Inflammatory macrophage (primary cell): Measurements from ENCODE around the gene FAT4.

Experiments used
- DNase-seq, 2 donors: peaks; one replicate each; pipeline ENCODE4 v3.0.0-alpha.2; 2020 to 2022

Gene FAT4

DNA sequence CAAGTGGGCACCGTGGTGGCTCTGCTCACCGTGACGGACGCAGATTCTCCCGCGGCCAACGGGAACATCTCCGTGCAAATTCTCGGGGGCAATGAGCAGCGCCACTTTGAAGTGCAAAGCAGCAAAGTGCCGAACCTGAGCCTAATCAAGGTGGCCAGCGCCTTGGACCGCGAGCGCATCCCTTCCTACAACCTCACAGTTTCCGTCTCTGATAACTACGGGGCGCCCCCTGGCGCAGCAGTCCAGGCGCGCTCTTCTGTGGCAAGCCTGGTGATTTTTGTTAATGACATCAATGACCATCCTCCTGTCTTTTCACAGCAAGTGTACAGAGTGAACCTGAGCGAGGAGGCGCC lies 2.7 kb downstream of the FAT4 start:
- peak in 1 of 2 donors; percentile 10 for DNase-seq

DNA sequence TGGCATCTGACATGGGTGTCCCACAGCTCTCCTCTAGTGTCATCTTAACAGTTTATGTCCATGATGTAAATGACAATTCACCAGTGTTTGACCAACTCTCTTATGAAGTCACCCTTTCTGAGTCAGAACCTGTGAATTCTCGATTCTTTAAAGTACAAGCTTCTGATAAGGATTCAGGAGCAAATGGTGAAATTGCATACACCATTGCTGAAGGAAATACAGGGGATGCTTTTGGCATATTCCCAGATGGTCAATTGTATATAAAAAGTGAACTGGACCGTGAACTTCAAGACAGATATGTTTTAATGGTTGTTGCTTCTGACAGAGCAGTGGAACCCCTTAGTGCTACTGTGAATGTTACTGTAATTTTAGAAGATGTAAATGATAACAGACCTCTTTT lies 4.6 kb downstream of the FAT4 start:
- DNase-seq, result no peak

DNA sequence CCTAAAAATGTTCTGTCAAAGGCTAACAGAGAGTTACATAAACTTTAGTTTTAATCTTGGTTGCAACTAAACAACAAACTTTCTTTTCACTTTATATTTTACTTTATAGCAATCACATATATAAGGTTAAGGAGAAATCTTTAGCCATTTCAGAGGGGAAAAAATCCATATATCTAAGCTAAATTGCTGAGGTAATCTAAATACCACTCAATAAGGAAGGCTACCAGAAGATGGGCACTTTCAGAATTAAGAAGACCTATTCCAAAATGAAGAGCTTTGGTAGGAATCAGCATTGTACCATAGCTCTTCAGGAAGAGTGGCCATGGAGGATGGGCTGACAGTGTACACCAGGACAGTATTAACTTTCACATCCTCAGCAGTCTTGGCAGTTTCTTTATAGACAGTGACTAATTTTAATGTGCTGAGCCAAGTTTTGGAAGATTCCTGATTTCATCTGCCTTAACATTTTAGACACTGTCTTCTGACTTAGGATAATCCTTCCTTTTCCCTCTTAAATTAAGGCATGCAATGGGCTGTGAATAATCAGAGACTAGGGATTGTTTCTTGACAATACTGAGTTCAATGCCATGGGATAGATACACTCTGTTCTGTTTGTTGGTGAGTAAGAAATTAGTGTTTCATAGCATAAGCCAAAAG lies 7.1 kb downstream of the FAT4 start:
- DNase-seq, result no peak

DNA sequence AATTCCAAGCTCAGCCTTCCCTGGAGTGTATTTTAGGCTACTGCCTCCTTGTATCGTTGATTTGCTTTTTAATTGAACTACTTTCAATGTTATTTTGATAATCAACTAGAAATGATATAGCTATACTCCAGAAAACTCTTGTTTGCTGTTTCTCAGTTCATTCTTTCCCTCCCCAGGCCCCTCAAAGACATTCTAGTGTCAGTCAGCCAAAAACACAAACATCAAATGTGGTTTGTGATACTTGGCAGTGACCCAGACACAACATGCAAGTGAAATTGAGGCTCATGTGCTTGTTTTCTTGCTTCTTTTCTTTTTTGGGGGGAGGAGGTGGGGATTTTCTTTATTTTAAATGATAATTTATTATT lies 7.6 kb downstream of the FAT4 start:
- DNase-seq, result no peak

DNA sequence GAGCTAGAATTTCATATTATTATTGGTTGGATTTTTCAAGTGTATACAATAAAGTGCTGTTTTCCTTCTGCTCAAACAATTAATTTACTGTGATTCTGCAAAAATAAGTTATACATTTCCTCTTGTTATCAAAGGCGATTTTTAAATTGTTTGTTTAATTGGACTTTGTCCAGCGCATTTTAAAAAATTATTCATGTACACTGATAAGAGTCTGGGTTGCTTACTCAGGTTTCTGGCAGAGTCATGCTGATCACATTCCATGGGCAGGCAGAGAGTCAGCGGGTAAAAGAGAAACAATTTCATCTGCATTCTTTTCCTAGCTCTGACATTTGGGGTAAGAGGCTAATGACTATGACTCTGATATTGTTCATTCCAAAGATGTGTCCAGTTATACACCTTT lies 8.9 kb downstream of the FAT4 start:
- no peak for DNase-seq

DNA sequence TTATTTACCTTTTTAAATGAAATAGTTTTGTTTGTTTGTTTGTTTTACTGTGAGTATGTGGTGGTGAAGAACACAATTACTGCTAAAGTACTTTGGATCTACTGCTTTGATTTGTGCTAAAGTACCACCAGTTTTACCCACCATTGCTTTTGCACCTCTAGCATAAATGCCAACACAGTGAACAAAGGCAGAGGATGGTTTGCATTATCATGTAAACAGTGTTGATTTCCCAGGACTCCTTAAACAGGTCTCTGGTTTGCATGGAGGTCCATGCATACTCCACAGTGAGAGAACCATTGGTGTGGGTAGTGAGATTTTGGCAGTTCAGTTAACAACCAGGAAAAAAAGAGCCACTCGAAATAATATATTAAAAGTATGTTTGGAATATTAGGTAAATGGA lies 11.0 kb downstream of the FAT4 start:
- DNase-seq, result no peak

DNA sequence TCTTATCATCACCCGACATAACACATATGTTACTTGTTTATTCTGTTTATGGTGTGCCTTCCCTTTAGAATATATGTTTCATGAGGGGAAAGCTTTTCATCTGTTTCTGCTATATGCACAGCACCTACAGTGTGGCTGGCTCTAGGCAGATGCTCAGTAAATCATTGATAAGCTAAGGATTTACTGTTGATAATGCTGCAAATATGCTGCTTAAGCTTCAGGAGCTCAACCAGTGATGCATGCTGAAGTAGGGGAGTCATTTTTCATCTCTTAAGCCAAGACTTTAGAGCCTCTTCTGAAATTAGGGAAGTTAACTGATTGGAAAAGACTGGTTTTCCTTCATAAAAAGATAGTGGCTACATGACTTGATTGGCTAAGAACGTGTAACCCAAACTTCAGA lies 16.4 kb downstream of the FAT4 start:
- no peak for DNase-seq

DNA sequence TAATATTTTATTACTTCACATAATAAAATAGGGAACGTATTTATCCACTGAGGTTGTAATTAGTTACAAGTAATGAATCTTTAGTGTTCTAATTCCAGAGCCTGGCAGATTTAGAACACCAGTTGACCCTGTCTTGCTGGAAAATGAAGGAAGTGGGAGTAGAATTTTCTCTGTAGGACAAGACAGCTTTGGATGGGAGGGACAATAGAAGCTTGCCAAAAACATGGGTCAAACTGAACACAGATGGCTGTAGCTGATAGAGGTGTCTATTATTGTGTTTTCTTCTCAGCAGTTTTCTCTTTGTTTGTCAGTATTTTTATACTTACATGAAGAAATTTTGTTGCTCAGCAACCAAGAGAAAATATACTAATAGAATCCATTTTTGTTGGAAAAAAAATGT lies 20.2 kb downstream of the FAT4 start:
- DNase-seq, result no peak

DNA sequence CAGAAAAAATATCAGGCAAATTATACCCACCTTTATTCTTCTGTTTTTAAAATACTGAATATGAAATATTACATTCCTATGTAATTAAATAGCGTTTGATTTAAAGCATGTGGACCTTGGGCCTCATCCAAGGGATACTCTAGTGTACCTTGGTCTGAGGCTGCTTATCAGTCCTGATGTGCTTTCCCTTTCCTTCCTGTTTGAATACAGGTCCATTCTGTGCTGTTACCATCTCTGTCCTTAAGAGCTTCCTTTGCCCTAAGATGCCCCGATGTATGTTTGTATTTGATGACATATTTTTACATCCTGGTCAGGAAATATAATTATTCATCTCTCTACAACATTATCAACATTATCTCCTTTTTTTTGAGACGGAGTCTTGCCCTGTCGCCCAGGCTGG lies 24.1 kb downstream of the FAT4 start:
- no peak for DNase-seq

DNA sequence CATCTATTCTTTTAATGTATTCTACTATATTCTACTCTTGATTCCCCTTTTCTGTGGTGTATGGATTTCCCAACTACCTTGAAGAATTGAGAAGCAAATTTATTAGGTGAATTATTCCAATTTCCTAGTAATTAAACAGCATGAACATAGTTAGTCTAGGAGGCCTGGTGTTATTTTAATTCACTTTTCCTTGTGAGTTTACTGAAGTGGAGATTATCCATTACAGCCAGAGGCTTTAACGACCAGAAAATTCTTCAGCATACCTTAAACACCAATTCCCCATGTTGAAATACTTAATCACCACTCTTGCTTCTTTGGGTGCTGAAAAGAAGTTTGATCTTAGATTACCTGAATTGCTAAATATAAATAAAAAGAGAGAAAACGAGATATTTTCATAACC lies 29.4 kb downstream of the FAT4 start:
- no peak for DNase-seq

DNA sequence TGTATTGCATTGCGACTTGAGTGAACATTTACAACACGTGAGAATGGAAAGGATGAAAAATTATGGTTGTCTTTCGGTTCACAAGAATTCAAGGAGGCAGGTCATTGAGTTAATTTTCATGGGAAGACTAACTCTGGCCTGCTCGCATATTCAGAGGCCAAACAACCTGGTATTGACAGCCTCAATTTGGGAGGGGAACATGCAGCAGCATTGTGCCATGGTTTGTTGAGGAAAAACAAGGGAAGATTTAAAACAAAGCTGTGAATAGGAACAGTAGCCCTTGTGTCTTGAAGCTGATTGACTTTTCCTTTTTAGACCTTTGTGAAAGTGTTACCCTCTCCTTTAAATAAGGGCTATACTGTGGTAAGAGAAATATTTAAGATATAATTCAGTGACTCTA lies 31.9 kb downstream of the FAT4 start:
- DNase-seq, result no peak

DNA sequence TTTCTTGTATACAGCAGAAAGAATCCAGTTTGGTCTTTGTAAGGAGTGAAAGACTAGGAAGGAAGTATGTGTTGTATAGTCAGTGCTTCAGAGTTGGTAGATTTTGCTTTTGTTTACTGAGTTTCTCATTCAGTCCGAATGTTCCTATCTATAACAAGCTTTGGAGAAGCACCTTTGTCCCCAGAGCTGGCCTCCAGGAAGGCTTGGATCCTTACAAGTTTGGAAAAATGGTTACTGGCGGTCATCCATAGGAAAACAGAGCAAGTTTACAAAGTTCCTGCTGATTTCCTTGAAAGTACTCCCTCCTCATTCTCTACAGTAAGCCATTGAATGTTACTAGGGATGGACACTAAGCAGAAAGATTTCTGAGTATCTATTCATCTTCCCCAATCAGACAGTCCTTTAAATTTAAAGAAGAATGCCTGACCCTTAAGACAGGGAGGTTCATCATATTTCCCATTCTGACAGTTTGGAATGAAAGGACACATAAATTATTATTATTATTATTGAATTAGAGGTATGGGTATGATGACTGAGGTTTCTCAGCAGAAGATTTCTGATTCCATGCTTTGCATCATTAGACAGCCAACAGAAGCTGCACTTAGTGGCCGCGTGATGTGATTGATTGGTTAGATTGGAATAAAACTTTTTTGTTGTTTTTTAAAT lies 35.8 kb downstream of the FAT4 start:
- no peak for DNase-seq

DNA sequence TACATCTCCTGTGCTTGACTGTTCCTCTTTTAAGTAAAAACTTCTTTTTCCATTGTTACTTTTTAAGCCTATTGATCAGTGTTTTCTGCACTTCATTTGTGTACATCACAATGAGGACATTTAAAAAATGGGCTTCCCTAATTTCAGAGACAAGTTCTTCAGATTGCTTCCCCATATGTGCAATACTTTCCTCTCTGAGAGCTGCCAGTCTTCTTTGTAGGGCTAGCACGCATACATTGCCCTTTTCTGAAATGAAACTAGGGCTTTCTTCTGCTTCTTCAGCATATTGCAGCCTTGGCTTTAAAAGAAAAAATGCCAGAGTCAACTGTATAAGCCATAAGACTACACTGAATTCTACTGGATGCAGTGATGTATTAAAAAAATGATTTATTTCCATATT lies 37.8 kb downstream of the FAT4 start:
- DNase-seq, result peak in 1 of 2 donors; percentile 6

DNA sequence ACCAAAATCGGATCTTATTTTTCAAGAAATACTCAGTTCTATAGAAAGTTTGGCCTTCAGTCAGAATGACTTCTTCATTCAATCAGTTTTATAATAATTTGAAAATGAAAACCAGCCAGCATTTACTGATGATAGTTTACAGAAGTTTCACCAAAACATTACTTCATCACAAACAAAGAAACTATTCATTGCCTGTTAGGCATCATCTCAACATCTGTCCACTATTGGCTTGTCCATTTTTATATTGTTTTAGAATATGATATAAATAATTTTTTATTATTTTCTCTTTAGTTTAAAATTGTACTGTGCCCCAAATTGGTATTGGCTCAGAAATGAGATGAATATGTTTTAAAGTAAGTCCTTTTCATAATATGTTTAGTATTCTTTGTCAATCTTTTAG lies 38.4 kb downstream of the FAT4 start:
- no peak for DNase-seq

DNA sequence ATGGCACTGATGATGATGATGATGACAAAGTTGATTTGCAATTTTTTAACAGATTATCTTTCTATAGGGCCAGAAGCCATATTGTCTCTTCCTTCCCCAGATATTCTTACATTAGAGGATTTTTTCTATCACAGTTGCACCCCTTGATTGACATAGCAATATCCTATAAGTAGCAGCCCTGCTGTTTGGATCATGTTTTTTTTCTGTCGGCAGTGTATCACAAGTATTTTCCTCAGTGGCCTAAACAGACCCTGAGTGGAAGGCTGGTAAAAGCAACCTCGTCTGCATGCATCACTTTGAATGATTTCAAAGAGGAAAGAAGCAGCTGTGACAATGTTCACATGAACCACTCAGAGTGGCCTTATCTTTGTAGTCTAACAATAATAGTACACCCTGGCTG lies 41.0 kb downstream of the FAT4 start:
- no peak for DNase-seq

DNA sequence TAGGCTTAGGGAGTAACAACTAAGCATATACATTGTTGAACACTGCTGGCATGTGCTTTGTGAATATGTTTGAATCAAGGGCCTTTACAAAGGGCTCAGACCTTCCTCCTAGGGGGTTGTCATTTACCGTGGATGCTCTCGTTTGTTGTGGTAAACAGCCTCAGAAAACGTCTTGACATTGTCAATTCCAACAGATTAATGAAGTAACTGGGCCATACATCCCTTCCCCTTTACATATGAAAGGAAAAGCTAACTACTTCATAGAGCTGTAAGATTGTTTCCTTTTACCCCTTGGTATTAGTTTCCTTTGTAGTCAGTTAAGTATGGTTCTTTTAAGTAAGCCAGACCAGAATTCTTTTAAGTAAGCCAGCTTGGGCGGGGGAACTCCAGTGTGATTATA lies 42.9 kb downstream of the FAT4 start:
- no peak for DNase-seq

DNA sequence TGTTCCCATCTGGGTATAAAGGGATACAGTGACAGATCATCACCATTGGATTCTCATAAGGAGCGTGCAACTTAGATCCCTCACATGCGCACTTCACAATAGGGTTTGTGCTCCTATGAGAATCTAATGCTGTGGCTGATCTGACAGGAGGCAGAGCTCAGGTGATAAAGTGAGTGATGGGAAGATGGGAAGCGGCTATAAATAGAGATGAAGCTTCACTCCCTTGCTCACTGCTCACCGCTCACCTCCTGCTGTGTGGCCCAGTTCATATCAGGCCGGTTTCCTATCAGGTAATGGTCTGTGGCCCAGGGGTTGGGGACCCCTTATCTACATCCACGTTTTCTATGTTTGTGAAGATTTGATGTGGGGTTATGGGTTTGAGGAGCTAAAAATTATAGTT lies 43.7 kb downstream of the FAT4 start:
- no peak for DNase-seq

DNA sequence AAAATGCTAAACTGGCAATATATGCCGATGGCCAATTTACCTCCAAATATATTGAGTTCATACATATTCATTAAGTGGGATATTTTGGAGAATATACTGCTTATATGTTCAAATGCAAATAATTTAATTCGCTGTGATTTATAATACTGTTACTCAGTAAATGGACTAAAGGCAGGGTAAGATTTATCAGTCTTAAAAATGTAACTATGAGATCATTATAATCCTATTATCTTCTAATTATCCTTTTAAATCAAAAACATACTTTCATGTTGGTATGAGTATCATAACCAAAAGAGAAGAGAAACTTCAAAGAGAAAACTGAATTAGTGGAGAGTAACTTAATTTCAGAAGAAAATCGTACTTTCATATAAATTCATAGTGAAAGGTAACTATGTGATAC lies 44.6 kb downstream of the FAT4 start:
- no peak for DNase-seq

DNA sequence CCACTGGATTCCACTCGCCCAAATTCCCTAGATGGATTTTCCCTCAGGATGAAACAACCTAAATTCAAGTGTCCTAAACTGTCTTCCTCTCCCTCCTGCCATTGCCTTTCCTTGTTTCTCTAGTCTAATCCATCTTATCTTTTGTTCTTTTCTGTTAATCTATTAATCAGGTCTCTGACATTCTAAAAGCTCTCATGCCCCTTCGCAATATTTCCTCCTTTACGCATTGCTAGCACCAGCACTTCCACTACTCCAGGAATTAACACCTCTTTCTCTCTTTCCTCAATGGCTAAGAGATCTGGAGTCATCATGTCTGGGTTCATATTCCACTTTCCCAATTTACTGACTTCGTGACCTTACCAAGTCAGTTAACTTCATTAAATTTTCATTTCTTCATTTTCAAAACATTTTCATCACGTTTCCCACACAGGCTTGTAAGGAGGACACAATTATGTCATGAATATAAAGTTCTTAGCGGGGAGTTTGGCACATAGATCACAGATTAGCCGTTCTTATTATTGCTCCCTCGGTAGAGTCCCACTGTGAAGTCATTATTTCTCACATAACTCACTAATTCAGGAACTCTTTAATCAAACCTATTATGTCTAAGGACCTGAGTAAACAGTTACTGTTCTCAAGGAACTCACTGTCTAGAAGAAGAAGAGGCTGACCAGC lies 45.3 kb downstream of the FAT4 start:
- no peak for DNase-seq

DNA sequence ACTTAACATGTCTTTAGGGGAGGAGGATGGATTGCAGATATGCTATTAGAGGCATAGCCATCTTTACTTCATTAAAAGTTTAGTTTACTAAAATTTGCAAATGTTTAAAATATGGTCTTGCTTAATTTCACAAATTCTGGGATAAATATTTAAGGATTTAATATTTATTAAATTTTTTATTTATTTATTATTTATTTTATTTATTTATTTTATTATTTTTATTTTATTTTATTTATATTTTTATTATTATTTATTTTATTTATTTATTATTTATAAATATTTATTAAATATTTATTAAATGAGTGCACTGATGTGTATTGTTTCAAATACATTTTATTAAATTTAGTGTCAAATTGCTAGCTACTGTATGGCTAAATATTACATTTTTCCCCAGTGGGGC lies 46.0 kb downstream of the FAT4 start:
- no peak for DNase-seq
